ENCODE measurements around the gene SLC35G3. TPM values are rescaled to one million over a fixed set of nuclear protein-coding genes. Genes with fewer than 3 reads are reported as not detected.
"Not testable (repeated sequence)": the region's sequence is repeated elsewhere in the genome, so short reads cannot be mapped to it uniquely, and the experiment has no call there.

Gene SLC35G3
- total and polyA plus RNA-seq, 2 of the 8 experiments (the other 6 are each of a cell fraction or from before 2014, with no cell fraction given), result not detected

GRCh38 chr17:35179379-35179778 lies 14.8 kb downstream of the SLC35G3 start:
- H2AK5ac ChIP-seq (ENCODE audit: low read depth, low read length); FAIRE-seq; H3K14ac ChIP-seq (ENCODE audit: insufficient read length); H3K56ac ChIP-seq (replicated peaks; ENCODE audit: insufficient read length, low read depth, low read length); H2AFZ ChIP-seq (ENCODE audit: low read length); H4K5ac ChIP-seq (ENCODE audit: insufficient read length, low read depth, low read length); H3K4me2 ChIP-seq (ENCODE audit: insufficient read depth in 1 of 2, low read depth in 2 of 2, low read length in 2 of 2); H3K18ac ChIP-seq (ENCODE audit: extremely low read depth, low read length); H4K20me1 ChIP-seq (replicated peaks in 1 of 2; ENCODE audit: control insufficient read depth in 1 of 2, insufficient read depth in 2 of 2, low read length in 2 of 2); CTCF ChIA-PET (ENCODE audit: partially characterized antibody); H3K27ac ChIP-seq (ENCODE audit: low read depth, low read length); POLR2A ChIA-PET (ENCODE audit: partially characterized antibody); H3K79me2 ChIP-seq (ENCODE audit: control insufficient read depth in 1 of 2, insufficient read depth in 2 of 2, low read length in 2 of 2); H2BK15ac ChIP-seq (ENCODE audit: low read length); H2BK20ac ChIP-seq (ENCODE audit: low read length); H2BK5ac ChIP-seq (ENCODE audit: low read depth, low read length); H3K23ac ChIP-seq (ENCODE audit: insufficient read length); H3K4me1 ChIP-seq (replicated peaks in 1 of 4; ENCODE audit: control insufficient read depth in 3 of 4, insufficient read depth in 4 of 4, low read length in 3 of 4); H3K9ac ChIP-seq (replicated peaks in 1 of 4; ENCODE audit: extremely low read depth in 1 of 4, low read depth in 3 of 4, low read length in 3 of 4); H3K79me1 ChIP-seq (ENCODE audit: low read depth, low read length); H3K23me2 ChIP-seq (ENCODE audit: low read depth, low read length); DNase-seq (ENCODE audit: low read depth in 1 of 2, low spot score in 2 of 2); H4K91ac ChIP-seq (replicated peaks; ENCODE audit: insufficient read length, low read length); H3K4ac ChIP-seq (replicated peaks; ENCODE audit: insufficient read length, low read depth, low read length); H3K4me3 ChIP-seq (ENCODE audit: extremely low read depth in 1 of 4, insufficient read depth in 2 of 4, low read depth in 3 of 4, low read length in 4 of 4); H3K27me3 ChIP-seq (replicated peaks in 1 of 4; ENCODE audit: control insufficient read depth in 3 of 4, extremely low read depth in 1 of 4, insufficient read depth in 3 of 4, low read length in 3 of 4); H3K9me3 ChIP-seq (ENCODE audit: insufficient read depth in 2 of 2, low read depth in 1 of 2, low read length in 1 of 2); H3K36me3 ChIP-seq (ENCODE audit: control insufficient read depth in 2 of 4, insufficient read depth in 4 of 4, low read length in 3 of 4); H2BK12ac ChIP-seq (ENCODE audit: low read depth, low read length); H2BK120ac ChIP-seq (replicated peaks; ENCODE audit: low read depth, low read length); H4K8ac ChIP-seq (ENCODE audit: extremely low read depth, insufficient read depth, low read length): not testable (repeated sequence)
- WGBS, 2 experiments (ENCODE audit: extremely low coverage in 1 of 2, insufficient coverage in 1 of 2, insufficient read length in 1 of 2, insufficient replicate concordance in 2 of 2, low coverage in 1 of 2, low lambda C conversion rate in 2 of 2, missing lambda C conversion rate in 1 of 2), result 93% methylated on average over 5 of the region's 5 CpGs; no CpG with 5 or more reads in 1 of the 2 experiments
